HepG2 (cell line): ENCODE measurements around the gene CCRL2. TPM values are rescaled to one million over a fixed set of nuclear protein-coding genes. Genes with fewer than 3 reads are reported as not detected.
"Not testable (repeated sequence)": the region's sequence is repeated elsewhere in the genome, so short reads cannot be mapped to it uniquely, and the experiment has no call there.

Source experiments
- ATAC-seq: fragments of 200-7000 bp; cut with Tn5 transposase; 3 replicates; pipeline ENCODE4 v1.9.1; 2020; ENCODE audit warnings: mild to moderate bottlenecking, moderate library complexity
- BruUV-seq: library from RNA; stranded (reverse); fragments of 400-500 nt; replicated peaks from 2 replicates; lab custom pipeline; 2021; lab: Mats Ljungman, UMichigan
- CTCF ChIA-PET: fragments of 300-600 bp; formaldehyde crosslinking; extraction: SDS; loops from one replicate; lab custom pipeline; 2021; ENCODE audit warnings: low total read pairs, inconsistent platforms, low intra/inter-chr PET ratio; lab: Yijun Ruan, JAX
- POLR2A ChIA-PET: fragments of 350-600 bp; sonication (Branson Sonifier 250); formaldehyde crosslinking; loops from one replicate; lab custom pipeline; 2020; ENCODE audit warnings: antibody characterized with exemption, inconsistent platforms; lab: Yijun Ruan, JAX
- DNase-seq: peaks from one replicate; pipeline ENCODE4 v3.0.0-alpha.2; 2015; ENCODE audit warnings: low spot score
- FAIRE-seq: peaks from 3 replicates; lab custom pipeline; 2011; peaks lifted over from hg19 to GRCh38; lab: Jason Lieb, UNC
- H2AFZ ChIP-seq: one replicate; pipeline ENCODE4 v1.6.1; 2011; ENCODE audit warnings: low read length, inconsistent platforms
- H3K27ac ChIP-seq: fragments of 300-600 bp; 3 replicates; pipeline ENCODE4 v1.8.0; 2011; ENCODE audit warnings: mixed run types, mild to moderate bottlenecking, mixed read lengths, low read length, inconsistent platforms; ENCODE audit not compliant: insufficient read depth; ENCODE audit errors: extremely low read length
- H3K27me3 ChIP-seq, 2 experiments: fragments of 200-600 bp in 1 of 2; 2 replicates in 1 of 2; 3 replicates in 1 of 2; pipeline versions ENCODE4 v1.6.0 to v1.8.0; 2011; ENCODE audit warnings: low read length in 2 of 2, mild to moderate bottlenecking in 2 of 2, moderate library complexity in 2 of 2, inconsistent platforms in 1 of 2; ENCODE audit not compliant: insufficient read depth in 2 of 2, control insufficient read depth in 1 of 2
- H3K36me3 ChIP-seq, 2 experiments: fragments of 200-600 bp in 1 of 2; replicated peaks in 1 of 2; 2 replicates in 1 of 2; 3 replicates in 1 of 2; pipeline versions ENCODE4 v1.5.1 to v1.8.0; 2011; ENCODE audit warnings: low read length in 2 of 2, inconsistent platforms in 1 of 2; ENCODE audit not compliant: insufficient read depth in 2 of 2, control insufficient read depth in 1 of 2
- H3K4me1 ChIP-seq: 2 replicates; pipeline ENCODE4 v1.5.1; 2012; ENCODE audit warnings: low read length, inconsistent platforms; ENCODE audit not compliant: insufficient read depth
- H3K4me2 ChIP-seq: 2 replicates; pipeline ENCODE4 v1.6.0; 2011; ENCODE audit warnings: low read depth, low read length, inconsistent platforms
- H3K4me3 ChIP-seq, 3 experiments: fragments of 200-600 bp in 1 of 3; sonication (generic), shearing (Covaris generic) in 1 of 3; replicated peaks in 1 of 3; 2 replicates each; pipeline ENCODE4 v1.5.1; 2011 to 2016; ENCODE audit warnings: low read length in 3 of 3, inconsistent platforms in 2 of 3, low read depth in 2 of 3, mild to moderate bottlenecking in 2 of 3, control low read depth in 1 of 3, mixed read lengths in 1 of 3; ENCODE audit not compliant: insufficient read depth in 1 of 3
- H3K79me2 ChIP-seq: one replicate; pipeline ENCODE4 v1.6.1; 2011; ENCODE audit warnings: low read length, inconsistent platforms; ENCODE audit not compliant: insufficient read depth
- H3K9ac ChIP-seq: 2 replicates; pipeline ENCODE4 v1.6.0; 2011; ENCODE audit warnings: mild to moderate bottlenecking, low read depth, low read length, inconsistent platforms; ENCODE audit not compliant: insufficient read depth
- H3K9me3 ChIP-seq: 2 replicates; pipeline ENCODE4 v1.5.1; 2012; ENCODE audit warnings: mild to moderate bottlenecking, low read length
- H4K20me1 ChIP-seq: 2 replicates; pipeline ENCODE4 v1.6.0; 2011; ENCODE audit warnings: inconsistent platforms, mild to moderate bottlenecking, low read length, moderate library complexity; ENCODE audit not compliant: insufficient read depth
- AKAP8 ChIP-seq: sonication (generic); formaldehyde crosslinking; IDR thresholded peaks from 2 replicates; pipeline ENCODE4 v1.5.1; 2020; ENCODE audit warnings: mild to moderate bottlenecking, missing genetic modification reagents
- DR1 ChIP-seq: sonication (generic); formaldehyde crosslinking; IDR thresholded peaks from 2 replicates; pipeline ENCODE4 v1.8.0; 2021; ENCODE audit warnings: mild to moderate bottlenecking, missing genetic modification reagents, inconsistent platforms
- FIP1L1 ChIP-seq: fragments of 200-400 bp; formaldehyde crosslinking; IDR thresholded peaks from 2 replicates; pipeline ENCODE4 v1.6.1; 2018; ENCODE audit warnings: low read depth, mild to moderate bottlenecking, low read length, moderate library complexity, borderline replicate concordance; ENCODE audit not compliant: insufficient read depth
- LBX2 ChIP-seq: sonication (generic); formaldehyde crosslinking; IDR thresholded peaks from 2 replicates; pipeline ENCODE4 v1.5.0; 2020; ENCODE audit warnings: missing genetic modification reagents, mild to moderate bottlenecking, borderline replicate concordance
- PBX3 ChIP-seq: sonication (generic); formaldehyde crosslinking; IDR thresholded peaks from 2 replicates; pipeline ENCODE4 v1.8.1; 2023; ENCODE audit warnings: missing genetic modification reagents, inconsistent platforms, borderline replicate concordance
- ZFP37 ChIP-seq: sonication (generic); formaldehyde crosslinking; IDR thresholded peaks from 2 replicates; pipeline ENCODE4 v1.4.0; 2020; ENCODE audit warnings: missing genetic modification reagents, borderline replicate concordance
- ZNF281 ChIP-seq: sonication (generic); formaldehyde crosslinking; IDR thresholded peaks from 2 replicates; pipeline ENCODE4 v1.4.0; 2020; ENCODE audit warnings: missing genetic modification reagents, borderline replicate concordance
- WGBS: methylation state at CpG from one replicate; pipeline ENCODE4 v1.1.6; 2017; ENCODE audit warnings: low lambda C conversion rate; 5-methylcytosine and 5-hydroxymethylcytosine counted together
- in situ Hi-C: cut with HindIII; loops from 2 replicates; pipeline ENCODE4 v1.10.0; 2017; ENCODE audit warnings: low pct_unique_long_range_greater_than_20kb; ENCODE audit not compliant: extremely low pct_ligation_motif_present
- intact Hi-C: fragments of 100-400 bp; cut with micrococcal nuclease; formaldehyde crosslinking; loops from one replicate; pipeline ENCODE4 v1.10.0; 2022; ENCODE audit not compliant: unreplicated experiment
- polyA plus RNA-seq, 8 experiments: library from polyadenylated mRNA; depleted of rRNA in 3 of 8; stranded (reverse) in 7 of 8; unstranded in 1 of 8; fragments of >200 nt; fragmentation: Illumina TruSeq in 4 of 8; extraction: Trizol in 4 of 8; gene quantifications; 2 replicates each; pipeline versions ENCODE4 v1.2.1 to v1.2.3, GENCODE V29; 2011 to 2016; ENCODE audit warnings: low read depth in 4 of 8, missing spikeins in 1 of 8, mixed read lengths in 1 of 8; ENCODE audit not compliant: insufficient read depth in 1 of 8
- total RNA-seq, 5 experiments: library from RNA; depleted of rRNA; stranded (reverse); fragments of >200 nt; fragmentation: Illumina TruSeq; extraction: Trizol; gene quantifications; 2 replicates each; pipeline ENCODE4 v1.2.3, GENCODE V29; 2016; ENCODE audit warnings: low read depth in 1 of 5

Gene CCRL2
- total and polyA plus RNA-seq, 2 of the 13 experiments (the other 11 are each of a cell fraction or from before 2014, with no cell fraction given) = not detected

GRCh38 chr3:46429250-46429649, 22.2 kb downstream of the CCRL2 start:
- no peak overlapping the region for H3K9ac ChIP-seq
- H4K20me1 ChIP-seq = no peaks in the 10 kb centered on the region
- POLR2A ChIA-PET = no interaction called here
- H3K4me1 ChIP-seq = peaks cover 13% of the 10 kb centered on the region
- intact Hi-C loops = no loop called here
- no peak overlapping the region for H3K4me2 ChIP-seq
- H3K27ac ChIP-seq = no peak overlapping the region
- no peak for FAIRE-seq
- H2AFZ ChIP-seq = no peak overlapping the region
- BruUV-seq = no TSS peak
- H3K4me3 ChIP-seq = no peak overlapping the region
- ATAC-seq = no peak
- WGBS = 31% methylated on average over 5 of the region's 5 CpGs
- H3K79me2 ChIP-seq = no peaks in the 10 kb centered on the region
- CTCF ChIA-PET = no interaction called here
- H3K27me3 ChIP-seq = no peaks in the 10 kb centered on the region; a peak in 1 of 5 replicates
- no peak for TF ChIP-seq ZFP37 (CRISPR knock-in tag)
- TF ChIP-seq DR1 (CRISPR knock-in tag) = no peak
- TF ChIP-seq AKAP8 (CRISPR knock-in tag) = no peak
- no peak for TF ChIP-seq LBX2 (CRISPR knock-in tag)
- TF ChIP-seq, all 625 proteins: peak for 0
- Histone ChIP-seq H3K9me3 (no peaks in the 10 kb centered on the region), H3K36me3 (no peaks in the 10 kb centered on the region)
- in situ Hi-C loops = no loop called here
- DNase-seq = no peak

GRCh38 chr3:46429671-46430070, 22.6 kb downstream of the CCRL2 start:
- H3K4me1 ChIP-seq = peaks cover 13% of the 10 kb centered on the region
- in situ Hi-C loops (no loop called here), intact Hi-C loops (no loop called here)
- POLR2A ChIA-PET = no interaction called here
- FAIRE-seq = no peak
- ATAC-seq = no peak
- 50% methylated on average over 5 of the region's 5 CpGs for WGBS
- no peak overlapping the region for H3K4me3 ChIP-seq
- no peaks in the 10 kb centered on the region for H3K36me3 ChIP-seq
- H2AFZ ChIP-seq = no peak overlapping the region
- no peak overlapping the region for H3K9ac ChIP-seq
- no peak overlapping the region for H3K4me2 ChIP-seq
- CTCF ChIA-PET = no interaction called here
- H4K20me1 ChIP-seq = no peaks in the 10 kb centered on the region
- no peak for DNase-seq
- no peaks in the 10 kb centered on the region for H3K79me2 ChIP-seq
- no peak for TF ChIP-seq PBX3 (CRISPR knock-in tag)
- TF ChIP-seq FIP1L1 = no peak
- no peak for TF ChIP-seq ZNF281 (CRISPR knock-in tag)
- TF ChIP-seq, all 625 proteins: peak for 0
- Histone ChIP-seq H3K27ac (no peak overlapping the region), H3K9me3 (no peaks in the 10 kb centered on the region), H3K27me3 (no peaks in the 10 kb centered on the region; a peak in 1 of 5 replicates)
- BruUV-seq = no TSS peak

- in situ Hi-C loops, H3K27me3 ChIP-seq, H3K9ac ChIP-seq, BruUV-seq, H3K4me3 ChIP-seq, H3K36me3 ChIP-seq, FAIRE-seq, H2AFZ ChIP-seq, H3K79me2 ChIP-seq, ATAC-seq, POLR2A ChIA-PET, CTCF ChIA-PET, H3K9me3 ChIP-seq, DNase-seq, intact Hi-C loops, H3K4me2 ChIP-seq, H4K20me1 ChIP-seq, H3K27ac ChIP-seq: not testable (repeated sequence)
- peaks cover 13% of the 10 kb centered on the region for H3K4me1 ChIP-seq
- 77% methylated on average over 1 of the region's 1 CpG for WGBS
Observed at GRCh38 chr3:46430879-46431278, 23.8 kb downstream of the CCRL2 start.
